Skeletal muscle cell (primary cell): ENCODE data around the gene MISP3.
A peak's percentile ranks its signal among the peaks of the same experiment; 100 is the strongest.

Experiments
- DNase-seq: peaks from one replicate; pipeline ENCODE4 v3.0.0-alpha.2; 2010; ENCODE audit warnings: low read depth
- H3K4me3 ChIP-seq: 2 replicates; pipeline ENCODE4 v1.5.1; 2011; ENCODE audit warnings: low read depth, mild to moderate bottlenecking, control low read depth, low read length, moderate library complexity

The MISP3 gene

GRCh38 chr19:14052470-14052869 is 20.1 kb upstream of the MISP3 start:
- H3K4me3 ChIP-seq = no peak overlapping the region
- no peak for DNase-seq

- DNase-seq = no peak
- no peak overlapping the region for H3K4me3 ChIP-seq
Measured at GRCh38 chr19:14053032-14053431, 19.6 kb upstream of the MISP3 start.

- H3K4me3 ChIP-seq = no peak overlapping the region
Measured at GRCh38 chr19:14053500-14053899, 19.1 kb upstream of the MISP3 start.

GRCh38 chr19:14054099-14054498 is 18.5 kb upstream of the MISP3 start:
- no peak overlapping the region for H3K4me3 ChIP-seq
- DNase-seq = no peak

More at GRCh38 chr19:14053500-14053899, 19.1 kb upstream of the MISP3 start:
- DNase-seq = no peak

- no peak for DNase-seq
- H3K4me3 ChIP-seq = no peak overlapping the region
Measured at GRCh38 chr19:14054721-14055120, 17.9 kb upstream of the MISP3 start.

GRCh38 chr19:14055396-14055795 is 17.2 kb upstream of the MISP3 start:
- no peak for DNase-seq
- no peak overlapping the region for H3K4me3 ChIP-seq

GRCh38 chr19:14056069-14056666 is 16.4 kb upstream of the MISP3 start:
- no peak overlapping the region for H3K4me3 ChIP-seq
- no peak for DNase-seq

- H3K4me3 ChIP-seq = peak overlapping the region; percentile 43
Measured at GRCh38 chr19:14056741-14057356, 15.7 kb upstream of the MISP3 start.

GRCh38 chr19:14058182-14059092 is 14.1 kb upstream of the MISP3 start:
- no peak overlapping the region for H3K4me3 ChIP-seq
- DNase-seq = no peak

More at GRCh38 chr19:14056741-14057356, 15.7 kb upstream of the MISP3 start:
- no peak for DNase-seq

- H3K4me3 ChIP-seq = no peak overlapping the region
- DNase-seq = no peak
Measured at GRCh38 chr19:14059093-14059480, 13.5 kb upstream of the MISP3 start.

- H3K4me3 ChIP-seq = no peak overlapping the region
- DNase-seq = no peak
Measured at GRCh38 chr19:14059652-14060155, 12.9 kb upstream of the MISP3 start.

GRCh38 chr19:14061081-14061749 is 11.4 kb upstream of the MISP3 start:
- DNase-seq = no peak
- H3K4me3 ChIP-seq = no peak overlapping the region

- no peak for DNase-seq
- no peak within 1 kb of the TSS for H3K4me3 ChIP-seq
Measured at GRCh38 chr19:14061751-14062557, 10.6 kb upstream of the MISP3 start, which contains the start of gene PALM3. TSS of gene PALM3 (minus strand) at chr19:14062076. CDS start at chr19:14061980, 96 bp downstream.

GRCh38 chr19:14062558-14062855 is 10.1 kb upstream of the MISP3 start:
- DNase-seq = no peak
- H3K4me3 ChIP-seq = no peak overlapping the region

GRCh38 chr19:14063105-14063504 is 9.5 kb upstream of the MISP3 start:
- no peak for DNase-seq

GRCh38 chr19:14066134-14066533 is 6.5 kb upstream of the MISP3 start:
- no peak for DNase-seq
- H3K4me3 ChIP-seq = no peak overlapping the region

More at GRCh38 chr19:14063105-14063504, 9.5 kb upstream of the MISP3 start:
- H3K4me3 ChIP-seq = no peak overlapping the region

GRCh38 chr19:14070268-14071050 is 2.1 kb upstream of the MISP3 start:
- no peak for DNase-seq
- H3K4me3 ChIP-seq = no peak overlapping the region

- no peak for DNase-seq
- peak overlapping the region; percentile 62 for H3K4me3 ChIP-seq
Measured at GRCh38 chr19:14073261-14073924, 807 bp downstream of the MISP3 start.
